GM13977 (cell line): ENCODE data around the gene PPP1R14C.
"Not testable (repeated sequence)": the region's sequence is repeated elsewhere in the genome, so short reads cannot be mapped to it uniquely, and the experiment has no call there.

ENCODE experiments used
- DNase-seq: peaks from one replicate; pipeline ENCODE4 v3.0.0; 2012; ENCODE audit warnings: low spot score
- in situ Hi-C: fragments of 300-500 bp; cut with MboI; formaldehyde crosslinking; loops from one replicate; pipeline ENCODE4 v1.12.0; 2022; ENCODE audit warnings: low sequenced_read_pairs, low pct_unique_long_range_greater_than_20kb, mixed read lengths, inconsistent platforms; ENCODE audit not compliant: unreplicated experiment
- TF ChIP-seq, protein P1 (sequence below): IDR thresholded peaks from 2 replicates; pipeline ENCODE4 v1.5.1; 2012; ENCODE audit warnings: mild to moderate bottlenecking, control low read depth; ENCODE audit not compliant: insufficient read depth; ENCODE audit errors: extremely low read depth, missing control alignments

PPP1R14C gene

DNA sequence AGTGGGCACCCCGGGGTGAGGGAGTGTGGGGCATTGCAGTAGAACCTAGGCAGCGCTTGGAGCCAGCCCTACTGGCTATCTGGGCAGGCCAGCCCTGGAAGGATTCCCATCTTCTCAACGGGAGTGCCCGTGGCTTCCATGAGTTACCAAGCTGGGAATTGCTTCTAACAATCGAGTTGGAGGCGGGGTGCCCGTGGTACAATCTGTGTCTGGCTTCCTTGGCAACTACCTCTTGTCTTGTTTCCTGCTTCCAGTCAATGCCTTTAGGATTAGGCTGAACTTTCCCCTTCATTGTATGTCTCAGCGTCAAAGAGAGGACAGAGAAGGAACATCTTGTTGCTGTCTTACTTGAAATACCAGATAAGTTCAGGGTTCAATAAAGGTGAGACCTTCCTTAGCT, 33.3 kb downstream of the PPP1R14C start:
- DNase-seq, result no peak
- TF ChIP-seq, protein P1, sequence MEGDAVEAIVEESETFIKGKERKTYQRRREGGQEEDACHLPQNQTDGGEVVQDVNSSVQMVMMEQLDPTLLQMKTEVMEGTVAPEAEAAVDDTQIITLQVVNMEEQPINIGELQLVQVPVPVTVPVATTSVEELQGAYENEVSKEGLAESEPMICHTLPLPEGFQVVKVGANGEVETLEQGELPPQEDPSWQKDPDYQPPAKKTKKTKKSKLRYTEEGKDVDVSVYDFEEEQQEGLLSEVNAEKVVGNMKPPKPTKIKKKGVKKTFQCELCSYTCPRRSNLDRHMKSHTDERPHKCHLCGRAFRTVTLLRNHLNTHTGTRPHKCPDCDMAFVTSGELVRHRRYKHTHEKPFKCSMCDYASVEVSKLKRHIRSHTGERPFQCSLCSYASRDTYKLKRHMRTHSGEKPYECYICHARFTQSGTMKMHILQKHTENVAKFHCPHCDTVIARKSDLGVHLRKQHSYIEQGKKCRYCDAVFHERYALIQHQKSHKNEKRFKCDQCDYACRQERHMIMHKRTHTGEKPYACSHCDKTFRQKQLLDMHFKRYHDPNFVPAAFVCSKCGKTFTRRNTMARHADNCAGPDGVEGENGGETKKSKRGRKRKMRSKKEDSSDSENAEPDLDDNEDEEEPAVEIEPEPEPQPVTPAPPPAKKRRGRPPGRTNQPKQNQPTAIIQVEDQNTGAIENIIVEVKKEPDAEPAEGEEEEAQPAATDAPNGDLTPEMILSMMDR, result no peak
- in situ Hi-C loops, result no loop called here

DNA sequence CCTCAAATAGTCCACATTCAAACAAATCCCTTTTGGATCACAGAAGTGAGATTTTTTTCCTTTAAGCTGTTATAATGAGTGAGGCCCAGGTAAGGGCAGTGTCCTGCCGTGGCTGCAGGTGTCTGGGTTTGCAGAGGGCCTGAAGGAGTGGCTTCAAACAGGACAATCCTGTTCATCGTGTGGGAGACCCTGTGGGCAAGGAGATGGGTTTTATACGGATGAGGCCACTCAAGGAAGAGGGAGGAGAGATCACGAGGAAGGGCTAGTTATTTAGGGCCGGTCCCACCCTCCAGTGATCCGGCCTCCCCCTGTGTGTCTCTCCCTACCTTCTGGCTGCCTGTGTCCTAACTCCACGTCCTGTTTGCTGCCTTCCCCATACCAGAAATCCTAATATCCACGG, 33.8 kb downstream of the PPP1R14C start:
- no peak for DNase-seq
- in situ Hi-C loops, result no loop called here
- TF ChIP-seq, protein P1, result no peak

DNA sequence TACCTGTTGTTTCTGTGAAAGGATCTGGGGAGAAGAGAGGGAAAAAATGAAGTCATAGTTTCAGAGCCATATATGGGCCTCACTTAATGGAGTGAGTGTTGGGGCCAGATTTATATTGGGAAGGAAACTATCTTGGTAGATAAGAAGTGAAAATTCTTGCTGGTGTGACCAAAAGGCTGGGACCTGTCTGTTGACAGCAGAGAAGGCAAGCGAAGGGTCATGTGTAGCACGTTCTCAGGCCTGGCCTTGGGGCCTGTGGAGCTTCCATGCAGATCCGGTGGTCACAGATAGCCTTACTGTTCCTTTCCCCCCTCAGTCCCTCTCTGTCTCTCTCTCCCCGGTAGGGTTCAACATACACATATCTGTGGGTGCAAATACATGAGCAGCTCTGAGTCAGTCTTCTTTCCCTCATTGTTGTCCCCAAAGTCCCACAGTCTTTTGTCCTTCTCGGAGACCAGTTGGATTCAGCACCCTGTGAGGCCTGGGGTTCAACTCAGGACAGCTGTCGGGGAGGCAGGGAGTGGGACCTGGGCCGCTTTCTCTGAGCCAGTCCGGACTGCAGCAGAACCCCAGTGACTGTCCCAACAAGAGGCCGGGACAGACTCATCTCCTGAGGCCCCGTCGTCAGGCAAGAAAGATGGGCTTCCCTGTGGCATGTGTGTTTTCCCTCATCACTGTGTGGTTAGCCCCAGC, 34.6 kb downstream of the PPP1R14C start:
- DNase-seq, result no peak
- TF ChIP-seq, protein P1, result no peak
- in situ Hi-C loops, result no loop called here

DNA sequence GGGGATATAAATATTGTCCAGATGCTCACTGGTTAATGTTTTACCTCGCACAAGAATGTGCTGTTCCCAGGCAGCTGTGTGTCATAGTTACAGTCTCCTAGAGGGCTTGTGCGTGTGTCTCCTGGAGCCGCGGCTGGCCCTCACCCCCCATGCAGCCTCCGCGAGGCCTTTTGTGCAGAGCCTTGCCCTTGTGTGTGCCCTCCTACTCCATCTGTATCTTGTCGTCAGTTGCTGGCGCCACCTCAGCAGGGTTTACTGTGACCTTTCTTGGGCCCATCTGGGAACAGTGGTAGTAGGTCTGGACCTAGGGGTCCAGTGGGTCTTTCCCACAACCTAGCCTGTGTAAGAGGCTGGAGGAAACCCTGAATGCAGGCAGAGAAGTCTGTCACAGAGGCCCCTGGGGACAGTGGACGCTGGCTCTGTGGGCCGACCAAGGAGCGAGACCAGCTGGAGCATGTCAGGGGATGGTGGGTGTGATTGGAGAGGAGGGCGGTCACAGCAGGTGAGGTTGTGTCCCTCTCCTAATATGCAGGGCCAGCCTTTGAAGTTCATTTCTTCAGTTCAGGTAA, 35.2 kb downstream of the PPP1R14C start:
- DNase-seq, result no peak
- TF ChIP-seq, protein P1, result no peak
- in situ Hi-C loops, result no loop called here

DNA sequence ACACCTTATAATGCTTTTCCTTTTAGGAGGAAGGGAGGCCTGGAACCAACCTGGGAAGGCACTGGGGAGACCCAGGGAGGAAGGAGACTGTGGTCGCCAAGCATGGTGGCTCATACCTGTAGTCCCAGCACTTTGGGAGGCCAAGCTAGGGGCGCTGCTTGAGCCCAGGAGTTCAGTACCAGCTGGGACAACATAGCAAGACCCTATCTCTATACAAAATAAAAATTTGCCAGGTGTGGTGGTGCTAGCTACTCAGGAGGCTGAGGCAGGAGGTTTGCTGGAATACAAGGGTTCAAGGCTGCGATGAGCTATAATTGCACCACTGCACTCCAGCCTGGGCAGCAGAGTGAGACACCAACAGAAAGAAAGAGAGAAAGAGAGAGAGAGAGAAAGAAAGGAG, 36.2 kb downstream of the PPP1R14C start:
- TF ChIP-seq, protein P1, result no peak
- DNase-seq, result no peak
- in situ Hi-C loops, result no loop called here

DNA sequence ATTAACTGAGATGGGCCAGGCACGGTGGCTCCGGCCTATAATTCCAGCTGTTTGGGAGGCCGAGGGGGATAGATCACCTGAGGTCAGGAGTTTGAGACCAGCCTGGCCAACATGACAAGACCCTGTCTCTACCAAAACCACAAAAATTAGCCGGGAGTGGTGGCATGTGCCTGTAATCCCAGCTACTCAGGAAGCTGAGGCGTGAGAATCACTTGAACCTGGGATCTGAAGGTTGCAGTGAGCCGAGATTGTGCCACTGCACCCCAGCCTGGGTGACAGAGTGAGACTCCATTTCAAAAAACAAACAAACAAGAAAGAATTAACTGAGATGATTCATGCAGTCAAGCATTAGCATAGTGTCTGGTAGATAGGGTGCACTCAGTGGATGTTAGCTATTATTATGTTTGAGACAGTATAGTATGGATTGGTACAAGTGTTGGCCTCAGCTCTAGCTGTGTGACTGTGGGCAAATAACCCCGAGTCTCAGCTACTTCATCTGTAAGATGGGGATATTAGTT, 37.1 kb downstream of the PPP1R14C start:
- DNase-seq, in situ Hi-C loops: not testable (repeated sequence)

DNA sequence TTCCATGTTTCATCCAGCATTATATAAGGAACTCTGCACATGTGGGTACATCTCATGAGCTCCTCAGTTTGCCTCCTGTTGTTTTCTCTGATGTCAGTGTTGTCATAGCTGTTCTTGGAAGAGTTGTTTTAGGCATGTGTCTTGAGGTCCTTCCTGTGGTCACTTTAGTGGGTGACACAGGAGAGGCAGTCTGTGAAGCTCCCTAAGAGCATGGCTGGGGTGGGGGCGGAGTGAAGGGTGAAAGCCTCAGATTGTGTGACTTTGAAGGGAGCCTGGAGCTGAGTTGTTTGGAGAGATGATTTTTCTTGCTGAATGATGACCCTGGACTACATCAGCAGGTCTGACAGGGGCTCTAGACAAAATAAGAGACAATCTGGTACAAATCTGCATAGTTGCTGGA, 37.7 kb downstream of the PPP1R14C start:
- TF ChIP-seq, protein P1, result no peak
- no peak for DNase-seq

More for the DNA sequence above, 37.7 kb downstream of the PPP1R14C start:
- in situ Hi-C loops, result no loop called here
